Effector memory CD8-positive, alpha-beta T cell (primary cell): Measurements from ENCODE around the gene TMC2.

Source experiments
- ATAC-seq: fragments of 150-1000 bp; cut with Tn5 transposase; replicated peaks from 2 replicates; pipeline ENCODE4 v1.10.0; 2021; ENCODE audit warnings: mild to moderate bottlenecking, moderate library complexity
- DNase-seq, 3 experiments: peaks; one replicate each; pipeline ENCODE4 v3.0.0; 2021
- H3K27ac Mint-ChIP-seq, 2 donors: one replicate each; pipeline ENCODE4 v1.8.0; 2022; ENCODE audit warnings: mild to moderate bottlenecking in 2 of 2, mixed read lengths in 2 of 2, moderate library complexity in 2 of 2
- H3K27me3 Mint-ChIP-seq, 2 donors: one replicate each; pipeline ENCODE4 v1.8.0; 2022; ENCODE audit warnings: mixed read lengths in 2 of 2
- H3K36me3 Mint-ChIP-seq: one replicate; pipeline ENCODE4 v1.8.0; 2022; ENCODE audit warnings: mild to moderate bottlenecking, moderate library complexity, mixed read lengths; ENCODE audit not compliant: insufficient read depth
- H3K4me1 Mint-ChIP-seq, 2 donors: one replicate each; pipeline ENCODE4 v1.8.0; 2022; ENCODE audit warnings: low read depth in 2 of 2, mixed read lengths in 2 of 2
- H3K4me3 Mint-ChIP-seq, 2 donors: one replicate each; pipeline ENCODE4 v1.8.0; 2022; ENCODE audit warnings: mild to moderate bottlenecking in 2 of 2, mixed read lengths in 2 of 2, moderate library complexity in 2 of 2
- H3K9me3 Mint-ChIP-seq, 2 donors: one replicate each; pipeline ENCODE4 v1.8.0; 2022; ENCODE audit warnings: mixed read lengths in 2 of 2

Gene TMC2

DNA sequence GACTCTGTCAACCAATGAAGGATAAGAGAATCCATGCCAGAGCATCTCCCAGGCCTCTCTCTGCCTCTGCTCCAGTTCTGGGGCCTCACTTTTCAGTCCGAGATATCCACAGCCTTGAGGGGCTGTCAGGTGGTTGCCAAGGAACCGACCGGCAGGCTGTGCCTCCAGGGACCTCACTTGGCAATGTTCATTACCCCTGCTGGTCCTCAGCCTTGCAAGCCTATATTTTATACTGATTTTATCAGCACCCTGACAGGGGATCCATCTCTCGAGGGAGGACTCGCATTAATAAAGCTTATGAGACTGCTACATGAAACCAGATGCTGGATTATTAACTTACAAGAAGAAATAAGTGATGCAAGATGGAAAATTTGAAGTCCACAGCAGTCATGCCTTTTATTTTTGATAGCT, 39.9 kb downstream of the TMC2 start:
- Mint-ChIP-seq H3K27me3 (peaks cover 50 to 76% of the 10 kb centered on the region in 2 donors), H3K9me3 (no peaks in the 10 kb centered on the region), H3K27ac (no peak overlapping the region), H3K36me3 (no peaks in the 10 kb centered on the region), H3K4me3 (no peak overlapping the region), H3K4me1 (no peaks in the 10 kb centered on the region)
- DNase-seq (no peak), ATAC-seq (no peak)

DNA sequence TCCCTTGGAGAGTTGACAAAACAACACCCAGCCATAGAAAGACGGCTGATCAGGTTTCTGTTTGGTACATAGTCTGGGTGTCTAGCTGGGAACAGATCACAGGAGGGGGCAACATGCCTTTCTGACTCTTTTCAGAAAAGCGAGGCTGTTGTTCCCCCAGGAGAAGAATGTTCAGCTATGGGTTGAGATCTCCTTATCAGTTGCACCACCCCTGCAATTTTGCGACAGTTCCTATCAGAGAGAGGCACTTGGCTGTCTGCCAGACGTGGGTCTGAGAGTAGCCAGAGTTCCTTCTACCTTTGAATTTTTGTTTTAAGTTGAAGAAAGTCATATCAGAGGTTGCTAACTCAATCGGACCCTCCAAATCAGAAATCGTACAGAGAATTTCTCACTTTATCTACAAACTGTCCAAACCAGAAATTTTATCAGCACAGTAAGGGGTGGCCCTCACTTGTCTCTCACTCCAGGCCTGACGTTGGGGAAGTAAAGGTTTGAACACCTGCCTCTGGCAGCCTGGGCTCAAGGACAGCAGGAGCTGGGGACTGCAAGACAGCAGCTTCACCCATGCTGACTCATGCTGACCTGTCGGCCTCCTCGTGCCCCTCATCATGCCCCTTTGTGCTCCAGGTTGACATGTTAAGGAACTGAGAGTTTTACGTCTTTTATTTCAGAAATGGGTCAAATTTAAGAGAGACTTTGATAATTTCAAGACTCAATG, 42.3 kb downstream of the TMC2 start:
- Mint-ChIP-seq H3K9me3 (no peaks in the 10 kb centered on the region), H3K36me3 (no peaks in the 10 kb centered on the region), H3K4me3 (no peak overlapping the region), H3K27me3 (peaks cover 65 to 82% of the 10 kb centered on the region in 2 donors), H3K27ac (no peak overlapping the region), H3K4me1 (no peaks in the 10 kb centered on the region)
- ATAC-seq (no peak), DNase-seq (no peak)

DNA sequence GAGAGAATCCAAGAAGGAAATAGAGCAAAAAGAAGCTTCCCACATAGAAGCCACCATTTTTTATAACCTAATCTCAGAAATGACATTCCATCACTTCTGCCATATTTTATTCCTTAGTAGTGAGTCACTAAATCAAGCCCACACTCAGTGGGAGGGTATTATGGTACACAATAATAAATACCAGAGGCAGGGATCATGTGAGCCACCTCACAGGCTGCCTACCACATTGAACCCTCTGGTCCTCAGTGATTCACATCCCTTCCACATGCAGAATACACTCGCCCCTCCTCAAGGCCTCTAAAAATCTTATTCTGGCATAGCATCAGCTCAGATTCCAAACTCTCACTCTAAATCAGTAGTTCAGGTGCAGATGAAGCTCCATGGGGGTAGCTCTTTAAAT, 49.4 kb downstream of the TMC2 start:
- Mint-ChIP-seq H3K36me3 (no peaks in the 10 kb centered on the region), H3K9me3 (no peaks in the 10 kb centered on the region), H3K4me1 (no peaks in the 10 kb centered on the region), H3K4me3 (no peak overlapping the region), H3K27ac (no peak overlapping the region), H3K27me3 (peaks cover 21 to 25% of the 10 kb centered on the region in 2 donors)
- DNase-seq (no peak), ATAC-seq (no peak)

DNA sequence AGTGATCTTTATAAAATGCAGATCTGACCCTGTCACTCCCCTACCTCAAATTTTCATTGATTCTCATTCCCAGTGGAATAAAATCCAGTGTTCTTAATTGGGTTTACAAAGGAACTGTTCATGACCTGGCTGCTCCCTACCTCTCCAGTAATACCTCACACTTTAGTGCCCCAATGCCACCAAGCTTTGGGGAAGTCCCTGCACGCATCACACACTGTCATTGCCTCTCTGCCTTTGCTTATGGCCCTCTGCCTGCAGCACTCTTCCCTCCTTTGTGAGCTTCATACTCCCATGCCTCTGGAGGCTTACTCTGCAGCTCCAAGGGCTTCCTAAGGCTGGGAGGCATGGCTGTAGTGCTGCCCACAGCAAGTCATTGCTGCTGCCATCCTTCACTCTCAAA, 57.4 kb downstream of the TMC2 start:
- Mint-ChIP-seq H3K36me3 (no peaks in the 10 kb centered on the region), H3K27ac (no peak overlapping the region), H3K9me3 (no peaks in the 10 kb centered on the region), H3K4me3 (no peak overlapping the region), H3K27me3 (peaks cover 47 to 74% of the 10 kb centered on the region in 2 donors), H3K4me1 (no peaks in the 10 kb centered on the region)
- ATAC-seq (no peak), DNase-seq (no peak)

DNA sequence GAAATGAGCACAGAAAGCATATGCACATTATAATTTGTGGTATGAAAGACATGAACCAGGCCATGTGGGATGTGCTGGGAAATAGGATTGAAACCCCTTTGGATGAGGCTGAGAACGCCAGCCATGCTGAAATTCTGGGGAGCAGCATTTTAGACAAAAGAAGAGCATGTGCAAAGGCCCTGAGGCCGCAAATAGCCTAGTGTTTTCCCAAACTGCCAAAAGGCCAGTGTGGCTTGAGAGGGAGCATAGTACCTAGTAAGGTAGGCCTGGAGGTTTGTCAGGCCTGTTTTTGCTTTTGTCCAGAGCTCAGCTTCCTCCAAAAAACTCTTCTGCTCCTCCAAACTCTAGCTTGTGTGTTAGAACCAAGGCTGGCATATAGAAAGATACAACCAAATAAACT, 58.7 kb downstream of the TMC2 start:
- no peaks in the 10 kb centered on the region for H3K9me3 Mint-ChIP-seq
- no peaks in the 10 kb centered on the region for H3K36me3 Mint-ChIP-seq
- H3K4me3 Mint-ChIP-seq: no peak overlapping the region
- H3K27ac Mint-ChIP-seq: no peak overlapping the region
- no peak for ATAC-seq
- no peak for DNase-seq
- H3K27me3 Mint-ChIP-seq: peaks cover 53 to 82% of the 10 kb centered on the region in 2 donors
- H3K4me1 Mint-ChIP-seq: no peaks in the 10 kb centered on the region

DNA sequence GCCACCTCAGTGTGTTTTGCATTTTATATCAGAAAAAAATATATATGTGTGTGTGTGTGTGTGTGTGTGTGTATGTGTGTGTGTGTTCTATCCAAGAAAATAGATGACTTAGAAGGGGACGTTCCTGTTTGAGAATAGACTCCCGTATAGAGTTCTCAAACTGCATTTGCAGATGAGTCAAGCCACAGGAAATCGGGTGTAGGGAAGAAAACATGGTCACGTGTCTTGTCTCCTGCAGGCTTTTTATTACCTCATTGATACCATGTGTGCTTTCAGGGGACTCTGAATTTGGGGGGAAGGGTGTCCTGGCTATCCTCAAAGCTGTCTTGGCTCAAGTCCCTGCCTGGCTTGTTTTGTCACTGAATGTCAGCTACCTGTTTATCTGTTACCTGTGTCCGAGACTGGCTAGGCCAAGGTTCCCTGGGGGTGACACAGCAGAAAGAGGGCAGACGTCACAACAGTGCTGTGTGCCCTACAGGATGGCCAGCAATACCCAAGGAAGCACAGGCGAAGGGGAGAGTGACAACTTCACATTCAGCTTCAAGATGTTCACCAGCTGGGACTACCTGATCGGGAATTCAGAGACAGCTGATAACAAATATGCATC, 60.4 kb downstream of the TMC2 start:
- no peak for DNase-seq
- H3K4me3 Mint-ChIP-seq: no peak overlapping the region
- H3K27ac Mint-ChIP-seq: no peak overlapping the region
- no peaks in the 10 kb centered on the region for H3K9me3 Mint-ChIP-seq
- H3K36me3 Mint-ChIP-seq: no peaks in the 10 kb centered on the region
- H3K4me1 Mint-ChIP-seq: no peaks in the 10 kb centered on the region
- ATAC-seq: no peak
- H3K27me3 Mint-ChIP-seq: peaks cover 47 to 75% of the 10 kb centered on the region in 2 donors

DNA sequence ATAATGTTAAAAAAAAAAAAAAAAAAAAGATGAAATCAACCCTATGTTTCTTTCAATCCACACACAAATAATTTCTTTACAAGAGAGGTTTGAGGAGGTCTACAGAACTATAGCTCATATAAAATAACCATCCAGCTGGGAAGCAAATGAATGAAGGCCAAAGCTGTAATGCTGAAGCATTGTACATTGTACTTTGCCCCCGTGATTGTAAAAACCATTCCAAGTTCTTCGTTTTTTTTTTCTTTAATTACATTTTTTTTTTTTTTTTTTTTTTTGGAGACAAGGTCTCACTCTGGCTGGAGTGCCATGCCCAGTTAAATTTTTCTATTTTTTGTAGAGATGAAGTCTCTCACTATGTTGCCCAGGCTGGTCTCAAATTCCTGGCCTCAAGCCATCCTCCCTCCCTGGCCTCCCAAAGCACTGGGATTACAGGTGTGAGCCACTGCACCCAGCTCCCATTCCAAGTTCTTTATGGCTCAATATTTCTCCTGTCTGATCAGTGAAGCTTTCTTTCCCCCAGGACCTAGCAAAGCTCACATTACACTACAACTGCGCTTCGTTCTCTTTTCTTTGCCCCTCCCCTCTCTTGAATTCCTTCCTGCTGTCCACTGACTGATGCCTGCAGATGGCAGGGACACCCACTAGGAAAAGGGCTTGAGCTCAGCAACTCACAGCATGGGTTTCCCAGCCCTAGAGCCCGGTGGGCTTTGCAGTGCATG, 63.1 kb downstream of the TMC2 start:
- H3K27me3 Mint-ChIP-seq: peaks cover 26 to 48% of the 10 kb centered on the region in 2 donors
- H3K9me3 Mint-ChIP-seq: no peaks in the 10 kb centered on the region
- H3K27ac Mint-ChIP-seq: no peak overlapping the region
- H3K4me3 Mint-ChIP-seq: no peak overlapping the region
- H3K4me1 Mint-ChIP-seq: no peaks in the 10 kb centered on the region
- no peak for DNase-seq
- ATAC-seq: no peak
- no peaks in the 10 kb centered on the region for H3K36me3 Mint-ChIP-seq

DNA sequence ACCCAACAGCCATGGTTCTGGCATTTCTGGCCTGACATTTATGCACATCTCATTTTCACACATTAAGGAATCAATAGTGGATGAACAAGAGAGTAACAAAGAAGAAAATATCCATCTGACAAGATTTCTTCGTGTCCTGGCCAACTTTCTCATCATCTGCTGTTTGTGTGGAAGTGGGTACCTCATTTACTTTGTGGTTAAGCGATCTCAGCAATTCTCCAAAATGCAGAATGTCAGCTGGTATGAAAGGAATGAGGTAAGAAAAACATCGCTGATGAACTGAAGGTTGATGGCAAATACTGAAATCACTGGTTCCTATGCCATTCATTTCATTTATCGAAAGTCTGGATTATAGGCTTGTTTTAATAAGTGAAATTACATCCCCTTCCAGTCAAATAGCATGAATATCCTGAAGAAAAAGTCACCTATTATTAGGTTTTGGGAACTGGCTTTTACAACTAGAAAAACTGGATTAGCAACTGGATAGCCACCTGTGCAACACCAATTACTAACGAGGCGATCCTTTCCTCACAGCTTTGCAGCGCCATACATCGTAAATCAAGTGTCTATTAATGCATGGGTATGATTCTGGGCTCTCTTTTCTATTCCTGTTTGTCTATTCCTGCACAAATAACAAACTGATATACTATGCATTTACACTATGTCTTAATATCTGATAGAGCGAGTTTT, 65.8 kb downstream of the TMC2 start:
- Mint-ChIP-seq H3K4me3 (no peak overlapping the region), H3K9me3 (peaks cover 2 to 4% of the 10 kb centered on the region in 2 donors), H3K27me3 (peaks cover 13 to 21% of the 10 kb centered on the region in 2 donors), H3K36me3 (no peaks in the 10 kb centered on the region), H3K4me1 (no peaks in the 10 kb centered on the region), H3K27ac (no peak overlapping the region)
- ATAC-seq (no peak), DNase-seq (no peak)

DNA sequence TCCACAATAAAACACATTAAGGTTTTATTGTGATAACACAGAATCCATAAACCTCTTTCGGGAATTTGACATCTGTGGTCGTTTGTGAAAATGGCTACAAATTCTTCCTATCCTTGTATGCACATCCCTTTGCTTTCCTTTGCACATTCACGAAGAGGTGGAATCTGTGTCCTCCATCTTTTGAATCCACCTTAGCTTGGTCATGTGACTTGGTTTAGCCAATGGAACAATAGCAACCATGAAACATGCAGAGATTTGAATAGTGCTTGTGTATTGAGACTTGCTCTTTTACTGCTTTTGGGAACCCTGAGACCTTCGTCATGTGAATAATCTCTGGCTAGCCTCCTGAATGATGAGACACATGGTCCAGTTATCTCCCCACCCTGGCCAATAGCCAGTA, 66.4 kb downstream of the TMC2 start:
- Mint-ChIP-seq H3K4me3 (no peak overlapping the region), H3K9me3 (peaks cover 5 to 8% of the 10 kb centered on the region in 2 donors), H3K4me1 (no peaks in the 10 kb centered on the region), H3K27me3 (peaks cover 15% of the 10 kb centered on the region in 2 donors), H3K27ac (no peak overlapping the region), H3K36me3 (no peaks in the 10 kb centered on the region)
- ATAC-seq (no peak), DNase-seq (no peak)

DNA sequence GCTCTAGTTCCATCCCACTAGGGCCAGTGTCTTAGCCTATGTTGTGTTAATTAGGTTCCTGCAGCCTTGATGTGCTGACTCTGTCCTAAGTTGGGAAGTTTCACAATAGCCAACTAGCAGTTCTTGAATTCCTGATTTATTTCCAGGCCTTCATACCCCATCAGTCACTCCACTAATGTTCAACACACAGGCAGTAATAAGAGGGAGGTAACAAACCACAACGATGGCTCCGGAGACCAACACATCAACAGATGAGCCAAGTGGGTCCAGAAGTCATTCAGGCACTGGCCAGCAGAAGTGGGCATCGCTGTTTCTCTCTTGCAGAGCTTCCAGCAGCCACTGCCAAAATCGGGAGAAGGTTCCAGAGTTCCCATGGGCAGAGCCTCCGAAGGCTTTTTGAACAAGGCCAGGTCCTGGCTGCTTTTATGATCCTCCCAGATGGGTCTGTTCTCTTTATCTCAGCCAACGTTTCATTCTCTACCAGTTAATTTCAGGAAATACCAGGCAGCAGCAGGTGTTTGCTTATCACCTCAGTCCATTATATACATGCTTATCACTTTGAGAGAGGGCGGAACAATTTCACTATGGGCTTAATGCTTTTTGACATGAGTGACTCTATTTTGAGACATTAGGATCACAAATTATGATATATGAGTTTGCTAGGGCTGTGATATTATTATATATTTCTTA, 67.6 kb downstream of the TMC2 start:
- Mint-ChIP-seq H3K4me1 (no peaks in the 10 kb centered on the region), H3K36me3 (no peaks in the 10 kb centered on the region), H3K27ac (no peak overlapping the region), H3K4me3 (no peak overlapping the region), H3K27me3 (peaks cover 11 to 13% of the 10 kb centered on the region in 2 donors), H3K9me3 (peaks cover 5 to 8% of the 10 kb centered on the region in 2 donors)
- DNase-seq (no peak), ATAC-seq (no peak)

DNA sequence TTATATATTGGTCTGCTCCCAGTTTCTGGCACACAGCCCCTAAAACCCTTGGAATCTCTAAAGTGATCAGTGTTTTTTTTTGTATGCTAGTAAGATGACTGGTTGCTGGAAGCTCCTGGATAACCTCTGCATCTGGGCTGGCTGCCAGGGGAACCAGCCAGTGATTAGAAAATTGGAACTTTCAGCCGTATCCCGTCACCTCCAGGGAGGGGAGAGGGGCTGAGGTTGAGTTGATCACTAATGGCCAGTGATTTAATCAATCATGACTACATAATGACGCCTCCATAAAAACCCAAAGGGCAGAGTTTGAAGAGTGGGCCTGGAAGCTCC, 68.1 kb downstream of the TMC2 start:
- Mint-ChIP-seq H3K27ac (no peak overlapping the region), H3K4me1 (no peaks in the 10 kb centered on the region), H3K9me3 (peaks cover 5 to 8% of the 10 kb centered on the region in 2 donors), H3K27me3 (peaks cover 15 to 16% of the 10 kb centered on the region in 2 donors), H3K36me3 (no peaks in the 10 kb centered on the region), H3K4me3 (no peak overlapping the region)
- no peak for DNase-seq
- no peak for ATAC-seq

DNA sequence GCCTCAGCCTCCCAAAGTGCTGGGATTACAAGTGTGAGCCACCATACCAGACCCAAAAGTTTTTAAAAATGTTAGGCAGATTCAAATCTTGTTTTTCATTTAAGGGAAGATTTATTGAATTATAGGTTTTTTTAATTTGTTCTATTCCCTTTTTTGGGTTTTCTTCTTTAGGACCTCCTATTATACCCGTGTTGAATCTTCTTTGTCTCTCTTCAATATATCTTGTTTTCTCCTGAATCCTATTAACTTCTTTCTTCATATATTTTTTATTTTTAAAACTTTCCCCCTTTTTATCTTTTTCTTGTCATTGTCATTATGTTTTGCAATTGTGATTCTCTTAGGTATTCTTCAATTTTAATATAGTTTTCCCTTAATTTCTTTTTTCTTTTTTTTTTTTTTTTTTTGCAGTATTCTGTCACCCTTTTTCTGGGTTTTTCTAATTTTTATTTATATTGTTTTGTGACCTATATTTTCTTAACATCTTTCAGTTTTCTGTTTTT, 70.2 kb downstream of the TMC2 start:
- DNase-seq (no peak), ATAC-seq (no peak)
- H3K27me3 Mint-ChIP-seq: peaks cover 30 to 31% of the 10 kb centered on the region in 2 donors
- peaks cover 5 to 8% of the 10 kb centered on the region in 2 donors for H3K9me3 Mint-ChIP-seq
- no peaks in the 10 kb centered on the region for H3K36me3 Mint-ChIP-seq
- H3K4me1 Mint-ChIP-seq: no peaks in the 10 kb centered on the region
- no peak overlapping the region for H3K4me3 Mint-ChIP-seq
- no peak overlapping the region for H3K27ac Mint-ChIP-seq

DNA sequence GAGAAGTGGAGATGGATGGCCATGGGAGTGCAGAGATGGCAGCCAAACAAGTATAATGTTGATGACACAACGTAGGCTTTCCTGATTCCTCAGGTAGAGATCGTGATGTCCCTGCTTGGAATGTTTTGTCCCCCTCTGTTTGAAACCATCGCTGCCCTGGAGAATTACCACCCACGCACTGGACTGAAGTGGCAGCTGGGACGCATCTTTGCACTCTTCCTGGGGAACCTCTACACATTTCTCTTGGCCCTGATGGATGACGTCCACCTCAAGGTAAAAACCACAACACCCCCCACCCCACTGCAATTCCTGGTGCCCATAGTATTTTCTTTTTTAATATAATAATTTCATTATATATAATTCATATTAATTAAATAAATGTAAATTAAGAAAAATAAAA, 74.0 kb downstream of the TMC2 start:
- DNase-seq: no peak
- no peak overlapping the region for H3K27ac Mint-ChIP-seq
- H3K4me1 Mint-ChIP-seq: no peaks in the 10 kb centered on the region
- ATAC-seq: no peak
- peaks cover 5 to 8% of the 10 kb centered on the region in 2 donors for H3K9me3 Mint-ChIP-seq
- no peaks in the 10 kb centered on the region for H3K36me3 Mint-ChIP-seq
- H3K4me3 Mint-ChIP-seq: no peak overlapping the region
- H3K27me3 Mint-ChIP-seq: peaks cover 45 to 58% of the 10 kb centered on the region in 2 donors
